Activated naive CD4-positive, alpha-beta T cell (primary cell): ENCODE measurements around the gene TOR1AIP1.
"Not testable (repeated sequence)": the region's sequence is repeated elsewhere in the genome, so short reads cannot be mapped to it uniquely, and the experiment has no call there.

Source experiments
- DNase-seq, 4 experiments: peaks; one replicate each; lab custom pipeline; 2025; lab: John Stamatoyannopoulos, UW

Gene TOR1AIP1

DNA sequence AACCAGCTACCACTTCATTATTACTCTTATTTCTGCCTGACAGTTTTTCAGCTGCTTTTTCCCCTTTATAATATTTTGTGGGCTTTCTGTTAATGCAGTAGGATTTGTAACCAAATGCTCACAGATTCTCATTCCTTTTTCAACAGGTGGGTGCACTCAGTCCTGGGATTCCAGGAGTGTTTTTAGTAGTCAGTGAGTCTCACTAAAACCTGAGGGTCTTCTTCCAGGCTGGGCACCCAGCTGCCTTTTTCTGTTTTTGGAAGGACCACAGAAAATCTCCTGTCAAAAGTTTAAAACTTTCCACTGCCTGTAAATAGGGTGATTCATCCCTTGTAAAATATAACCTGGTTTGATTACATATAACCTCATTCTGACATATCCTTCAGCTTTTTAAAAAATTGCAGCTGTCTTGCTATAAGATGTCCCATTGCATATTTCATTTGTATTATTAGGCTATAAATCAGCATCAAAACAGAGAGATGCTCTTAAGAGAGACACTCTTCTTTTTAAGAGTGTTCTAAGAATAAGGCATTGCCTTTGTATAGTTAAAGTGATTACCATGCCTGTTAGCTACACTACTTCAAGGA, 55.7 kb downstream of the TOR1AIP1 start:
- DNase-seq = no peak

DNA sequence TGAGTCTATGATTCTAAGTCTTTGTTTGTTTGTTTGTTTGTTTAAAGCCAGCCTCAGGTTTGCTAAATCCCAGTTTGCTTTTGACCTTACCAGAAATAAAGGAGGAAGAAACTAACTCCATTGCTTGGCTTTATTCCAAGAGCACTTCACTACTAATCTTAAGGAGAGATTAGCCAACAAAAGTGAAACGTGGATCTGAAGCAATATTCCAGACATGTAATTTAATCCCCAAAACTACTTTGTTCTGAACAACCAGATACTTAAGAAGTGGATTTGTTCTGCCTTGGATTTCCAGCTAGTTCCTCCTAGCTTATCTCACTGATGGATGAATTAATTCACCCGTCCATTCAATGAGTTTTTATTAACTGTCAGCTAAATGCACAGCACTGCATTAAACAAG, 56.7 kb downstream of the TOR1AIP1 start:
- no peak for DNase-seq

DNA sequence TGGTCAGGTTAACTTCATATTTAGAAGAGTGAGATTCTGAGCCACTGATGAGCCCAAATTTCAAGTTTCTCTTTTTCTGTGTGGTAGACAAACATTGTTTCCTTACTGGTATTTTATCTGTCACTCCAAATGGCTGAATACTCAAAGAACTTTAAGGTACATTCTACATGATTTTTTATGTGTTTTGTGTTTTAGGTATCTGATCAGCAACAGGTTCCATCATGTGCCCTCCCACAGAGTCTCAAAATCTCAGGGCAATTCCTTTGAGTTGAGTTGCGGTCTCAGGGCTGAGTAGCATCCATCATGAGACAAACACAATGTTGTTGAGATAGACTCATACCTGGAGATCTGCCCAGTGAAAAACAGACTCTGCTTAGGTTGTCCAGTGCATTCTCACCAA, 57.9 kb downstream of the TOR1AIP1 start:
- DNase-seq = no peak

- DNase-seq = no peak
Measured at GRCh38 chr1:179941454-179941853, 59.4 kb downstream of the TOR1AIP1 start.

DNA sequence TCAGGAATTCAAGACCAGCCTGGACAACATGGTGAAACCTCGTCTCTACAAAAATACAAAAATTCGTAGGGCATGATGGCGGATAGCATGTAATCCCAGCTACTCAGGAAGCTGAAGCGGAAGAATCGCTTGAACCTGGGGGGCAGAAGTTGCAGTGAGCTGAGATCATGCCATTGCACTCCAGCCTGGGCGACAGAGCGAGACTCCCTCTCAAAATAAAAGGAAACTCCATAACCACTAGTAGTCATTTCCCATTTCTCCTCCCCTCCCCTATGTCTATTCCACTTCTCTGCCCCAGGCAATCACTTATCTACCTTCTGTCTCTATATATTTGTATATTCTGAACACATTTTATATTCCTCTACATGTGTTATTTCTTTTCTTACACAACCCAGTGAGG, 68.6 kb downstream of the TOR1AIP1 start:
- DNase-seq = no peak

- DNase-seq = no peak
Measured at GRCh38 chr1:179951383-179952144, 69.5 kb downstream of the TOR1AIP1 start.

DNA sequence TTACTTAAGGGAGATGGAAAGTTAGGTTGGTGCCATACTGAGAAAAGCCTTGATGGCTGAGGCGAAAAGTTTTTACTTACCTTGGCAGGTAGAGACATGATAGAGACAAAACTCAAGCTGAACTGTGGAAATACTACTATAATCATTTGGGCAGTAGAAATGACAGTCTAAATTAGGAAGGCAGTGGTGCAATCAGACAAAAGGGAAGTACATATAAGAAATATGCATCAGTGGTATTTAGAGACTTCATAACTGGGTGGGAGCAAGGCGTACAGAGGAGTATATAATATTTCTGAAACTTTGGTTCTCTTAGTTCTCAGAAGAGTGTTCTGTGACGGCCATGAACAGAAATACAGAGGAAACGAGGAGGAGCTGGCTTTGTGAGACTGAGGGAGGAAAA, 70.1 kb downstream of the TOR1AIP1 start:
- no peak for DNase-seq

- peak in 1 of 4 experiments; percentile 32 for DNase-seq
Measured at GRCh38 chr1:179953974-179954492, 71.9 kb downstream of the TOR1AIP1 start.

DNA sequence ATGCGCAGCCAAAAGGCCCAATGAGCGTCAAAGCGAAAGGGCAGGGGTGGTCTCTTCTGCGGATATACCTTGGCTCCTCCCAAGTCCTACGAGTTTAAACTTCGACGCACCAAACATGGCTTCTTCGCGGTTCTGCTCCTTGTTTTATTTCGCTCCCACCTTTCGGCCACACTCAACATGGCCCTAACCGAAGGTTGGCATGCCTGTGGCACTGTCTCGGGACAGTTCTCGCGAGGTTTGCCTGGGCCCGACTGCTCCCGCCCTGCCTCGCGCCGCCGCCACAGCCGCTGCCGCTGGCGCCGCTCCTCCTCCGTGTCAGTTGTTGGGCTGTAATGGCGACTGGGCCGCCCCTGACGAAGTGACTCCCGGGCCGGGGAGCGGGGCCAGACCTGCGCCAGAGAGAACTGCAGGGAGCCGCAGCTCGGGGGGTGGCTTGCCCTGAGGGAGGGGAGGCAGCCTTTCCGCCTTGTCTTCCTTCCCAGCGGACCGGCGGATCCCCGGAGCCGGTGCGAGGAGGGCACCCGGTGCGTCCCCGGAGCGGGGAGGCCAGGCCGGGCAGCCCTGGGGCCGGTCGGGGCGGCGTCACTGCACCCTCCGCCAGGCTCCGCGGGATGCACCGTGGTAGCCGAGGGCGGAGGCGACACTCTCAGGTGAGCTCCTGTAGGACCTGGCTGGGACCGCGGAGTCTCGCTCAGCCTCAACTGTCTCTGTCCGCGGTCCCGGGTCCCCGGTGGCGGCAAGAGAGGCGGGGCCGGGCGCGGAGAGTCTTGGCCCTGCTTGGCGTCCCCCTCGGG, 72.6 kb downstream of the TOR1AIP1 start, which contains the start of gene CEP350:
CEP350 (plus strand) TSS at position 318 of the 794 bp plus-strand sequence. CDS start 31,372 bp downstream, outside the sequence.
- DNase-seq = peak; percentile 88 to 95 (median 90)

DNA sequence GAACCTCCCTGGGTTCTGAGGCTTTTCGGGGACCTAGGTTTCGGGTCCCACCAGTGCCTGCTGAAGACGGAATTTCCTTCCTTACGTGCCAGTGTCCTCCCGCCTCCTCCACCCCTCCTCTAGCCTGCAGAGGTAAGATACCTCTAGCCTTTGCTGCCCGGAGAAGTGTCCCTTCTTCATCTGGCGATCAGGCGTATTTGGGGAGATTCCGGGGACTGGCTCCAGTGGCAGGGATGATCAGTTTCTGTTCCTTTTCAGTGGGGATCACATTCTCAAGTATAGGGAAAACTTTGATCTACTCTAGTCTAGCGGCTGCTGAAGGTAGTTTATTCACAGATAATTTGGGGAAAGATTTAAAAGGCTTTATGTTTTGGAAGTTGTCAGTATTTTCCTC, 73.2 kb downstream of the TOR1AIP1 start:
- no peak for DNase-seq

DNA sequence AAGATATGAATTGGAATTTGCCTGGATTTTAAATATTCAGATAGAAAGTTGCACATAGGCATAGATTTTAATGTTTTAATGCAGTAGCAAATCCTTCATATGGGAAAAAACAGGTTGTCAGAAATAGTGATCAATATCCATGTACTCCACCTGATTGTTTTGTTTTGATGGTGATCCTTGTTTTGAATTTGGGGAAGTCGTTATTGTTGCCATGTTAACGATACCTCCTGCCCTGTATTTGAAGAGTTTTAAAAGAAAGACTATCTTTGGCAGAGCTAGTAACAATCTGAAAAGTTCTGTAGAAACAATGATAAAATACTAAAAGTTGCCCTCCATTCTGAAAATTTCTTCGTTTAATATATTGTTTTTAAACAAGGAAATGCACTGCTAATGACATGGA, 73.6 kb downstream of the TOR1AIP1 start:
- no peak for DNase-seq

DNA sequence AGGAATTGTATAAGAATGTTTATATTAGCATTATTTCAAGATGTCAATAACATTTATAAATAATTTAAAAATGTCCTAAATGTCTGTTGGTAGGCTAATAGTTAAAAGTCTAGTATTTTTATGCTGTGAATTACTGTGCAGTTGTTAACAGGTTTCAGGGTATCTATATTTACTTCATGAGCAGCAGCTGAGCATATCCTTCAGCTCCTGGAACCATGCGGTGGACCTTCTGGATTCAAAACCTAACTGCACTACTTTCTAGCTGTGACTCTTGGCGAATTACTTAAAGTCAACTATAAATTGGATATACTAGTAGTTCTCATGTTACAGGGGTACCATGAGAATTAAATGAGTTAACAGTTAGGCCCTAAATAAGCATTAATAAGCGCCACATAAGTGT, 76.3 kb downstream of the TOR1AIP1 start:
- DNase-seq = no peak

- DNase-seq = not testable (repeated sequence)
Measured at GRCh38 chr1:179962168-179962567, 80.1 kb downstream of the TOR1AIP1 start.

DNA sequence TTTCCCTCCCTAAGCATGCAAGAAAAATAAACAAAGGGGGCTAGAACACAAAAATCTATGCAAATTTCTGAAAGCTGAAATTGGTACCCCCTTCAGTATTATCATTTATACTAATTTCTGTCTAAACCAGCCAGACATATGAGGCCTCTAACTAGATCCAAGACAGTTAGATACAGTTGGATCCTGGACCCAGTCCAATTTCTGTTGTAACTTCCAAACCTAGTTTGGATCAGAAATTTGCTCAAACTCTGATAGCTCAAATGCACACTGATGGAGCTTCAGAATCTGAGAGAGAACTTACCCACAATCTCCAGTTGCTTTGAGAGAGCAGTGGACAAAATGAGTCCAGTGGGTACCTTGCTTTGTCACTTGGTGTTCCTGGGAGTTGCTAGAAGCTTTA, 84.5 kb downstream of the TOR1AIP1 start:
- DNase-seq = no peak

- no peak for DNase-seq
Measured at GRCh38 chr1:179968284-179968993, 86.4 kb downstream of the TOR1AIP1 start.

DNA sequence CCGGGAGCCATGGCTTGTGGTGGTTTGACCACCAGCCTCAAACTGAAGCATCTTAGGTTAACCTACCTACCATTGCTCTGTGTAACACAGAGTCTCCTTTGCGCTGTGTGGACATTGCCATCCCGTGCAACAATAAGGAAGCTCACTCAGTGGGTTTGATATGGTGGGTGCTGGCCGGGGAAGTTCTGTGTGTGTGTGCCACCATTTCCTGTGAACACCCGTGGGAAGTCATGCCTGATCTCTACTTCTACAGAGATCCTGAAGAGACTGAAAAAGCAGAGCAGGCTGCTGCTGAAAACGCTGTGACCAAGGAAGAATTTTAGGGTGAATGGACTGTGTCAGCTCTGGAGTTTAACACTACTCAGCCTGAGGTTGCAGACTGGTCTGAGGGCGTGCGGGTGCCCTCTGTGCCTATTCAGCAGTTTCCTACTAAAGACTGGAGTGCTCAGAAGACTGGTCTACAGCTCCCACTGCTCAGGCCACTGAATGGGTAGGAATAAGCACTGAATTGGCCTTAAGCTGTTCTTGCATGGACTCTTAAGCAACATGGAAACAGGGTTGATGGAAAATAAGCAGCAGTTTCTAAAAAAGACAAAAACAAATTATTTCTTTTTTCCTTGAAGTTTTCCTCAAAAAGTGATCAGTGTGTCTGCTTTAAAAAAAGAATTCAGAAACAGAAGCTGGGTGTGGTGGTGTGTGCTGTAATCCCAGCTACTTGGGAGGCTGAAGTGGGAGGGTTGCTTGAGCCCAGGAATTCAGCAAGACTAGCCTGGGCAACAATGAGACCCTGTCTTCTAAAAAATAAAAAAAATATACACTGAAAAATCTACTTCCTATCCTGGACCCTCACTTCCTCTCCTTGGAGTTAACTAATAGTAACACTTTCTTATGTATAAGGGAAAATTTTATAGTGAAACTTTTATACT, 87.2 kb downstream of the TOR1AIP1 start:
- no peak for DNase-seq
